Rectal smooth muscle tissue (tissue), 1 donor: ENCODE measurements around the gene KCNK15.

Source experiments
- H3K27ac ChIP-seq: one replicate; pipeline ENCODE4 v1.7.0; 2013; ENCODE audit warnings: low read depth, low read length, inconsistent platforms
- H3K27me3 ChIP-seq: one replicate; pipeline ENCODE4 v1.7.0; 2013; ENCODE audit warnings: low read length; ENCODE audit not compliant: control insufficient read depth, insufficient read depth
- H3K36me3 ChIP-seq: one replicate; pipeline ENCODE4 v1.7.0; 2013; ENCODE audit warnings: low read length; ENCODE audit not compliant: control insufficient read depth, insufficient read depth
- H3K4me1 ChIP-seq: one replicate; pipeline ENCODE4 v1.7.0; 2013; ENCODE audit warnings: low read length; ENCODE audit not compliant: control insufficient read depth, insufficient read depth
- H3K4me3 ChIP-seq: one replicate; pipeline ENCODE4 v1.7.0; 2013; ENCODE audit warnings: low read length
- H3K9ac ChIP-seq: one replicate; pipeline ENCODE4 v1.7.0; 2013; ENCODE audit warnings: low read length

The KCNK15 gene

DNA sequence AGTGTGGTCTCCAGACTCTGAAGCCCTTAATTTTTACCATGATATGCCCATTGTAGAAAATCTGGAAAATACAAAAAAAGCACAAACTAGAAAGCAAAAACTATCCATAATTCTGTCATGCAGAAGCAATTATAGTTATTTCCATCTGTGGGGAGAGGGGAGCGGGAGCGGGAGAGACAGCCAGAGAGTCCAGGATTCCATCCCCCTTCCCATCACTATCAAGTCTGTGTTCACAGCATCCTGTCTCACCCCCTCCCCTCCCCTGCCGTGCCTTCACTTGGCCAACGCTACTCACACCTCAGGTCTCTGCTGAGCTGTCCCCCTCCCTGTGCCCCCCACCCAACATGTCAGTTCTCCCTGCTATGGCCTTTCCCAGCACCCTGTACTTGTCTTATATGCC, 50.2 kb downstream of the KCNK15 start:
- no peaks in the 10 kb centered on the region for H3K27me3 ChIP-seq
- H3K9ac ChIP-seq: no peak overlapping the region
- H3K4me1 ChIP-seq: no peaks in the 10 kb centered on the region
- H3K27ac ChIP-seq: no peak overlapping the region
- no peak overlapping the region for H3K4me3 ChIP-seq
- H3K36me3 ChIP-seq: no peaks in the 10 kb centered on the region

DNA sequence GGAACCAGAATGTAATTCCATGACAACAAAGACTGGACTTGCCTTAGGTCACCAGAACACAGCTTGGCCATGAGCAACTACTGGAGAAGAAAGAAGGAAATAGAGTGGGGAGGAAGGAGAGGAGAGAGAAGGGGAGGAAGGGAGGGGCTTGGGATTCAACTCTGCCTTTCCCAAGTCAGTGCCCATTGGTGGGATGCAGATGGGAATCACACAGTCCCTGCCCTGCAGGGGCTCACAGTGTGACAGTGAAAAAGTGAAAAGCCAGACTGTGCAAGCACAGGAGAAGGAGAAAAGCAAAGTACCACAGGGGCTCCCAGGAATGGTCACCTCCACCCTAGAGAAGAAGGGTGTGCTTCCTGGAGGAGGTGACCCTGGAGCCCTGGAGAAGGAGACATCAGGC, 50.6 kb downstream of the KCNK15 start:
- H3K36me3 ChIP-seq: no peaks in the 10 kb centered on the region
- no peak overlapping the region for H3K4me3 ChIP-seq
- H3K27me3 ChIP-seq: no peaks in the 10 kb centered on the region
- no peak overlapping the region for H3K27ac ChIP-seq
- H3K9ac ChIP-seq: no peak overlapping the region
- no peaks in the 10 kb centered on the region for H3K4me1 ChIP-seq

DNA sequence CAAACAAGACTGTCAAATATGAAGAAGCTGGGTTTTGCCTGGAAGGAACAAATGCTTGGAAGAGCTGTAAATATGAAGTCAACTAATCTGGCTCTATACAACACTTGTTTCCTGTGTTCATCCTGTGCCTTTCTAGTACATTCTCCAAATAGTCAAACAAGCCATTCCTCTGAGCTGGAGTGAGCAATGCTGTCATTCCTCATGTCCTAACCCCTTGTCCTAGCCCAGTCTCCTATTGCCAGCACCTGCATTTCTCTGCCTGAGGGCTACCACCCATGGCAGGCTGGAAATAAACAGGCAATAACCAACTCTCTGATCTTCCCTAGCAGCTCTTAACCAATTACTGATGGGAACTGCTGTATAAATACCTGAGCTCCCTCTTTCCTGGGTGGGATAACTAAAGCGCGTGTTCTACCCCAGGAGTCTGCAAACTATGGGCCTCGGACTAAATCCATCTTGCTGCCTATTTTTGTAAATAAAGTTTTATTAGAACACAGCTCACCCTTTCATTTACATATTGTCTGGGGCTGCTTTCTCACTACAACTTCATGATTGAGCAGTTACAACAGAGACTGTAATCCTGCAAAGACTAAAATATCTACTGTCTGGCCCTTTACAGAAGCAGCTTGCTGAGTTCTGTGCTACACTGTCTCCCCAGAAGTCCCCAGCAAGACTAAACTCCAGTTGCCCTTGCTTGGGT, 51.2 kb downstream of the KCNK15 start:
- no peak overlapping the region for H3K9ac ChIP-seq
- H3K4me3 ChIP-seq: no peak overlapping the region
- H3K4me1 ChIP-seq: no peaks in the 10 kb centered on the region
- H3K36me3 ChIP-seq: no peaks in the 10 kb centered on the region
- H3K27ac ChIP-seq: no peak overlapping the region
- H3K27me3 ChIP-seq: no peaks in the 10 kb centered on the region

DNA sequence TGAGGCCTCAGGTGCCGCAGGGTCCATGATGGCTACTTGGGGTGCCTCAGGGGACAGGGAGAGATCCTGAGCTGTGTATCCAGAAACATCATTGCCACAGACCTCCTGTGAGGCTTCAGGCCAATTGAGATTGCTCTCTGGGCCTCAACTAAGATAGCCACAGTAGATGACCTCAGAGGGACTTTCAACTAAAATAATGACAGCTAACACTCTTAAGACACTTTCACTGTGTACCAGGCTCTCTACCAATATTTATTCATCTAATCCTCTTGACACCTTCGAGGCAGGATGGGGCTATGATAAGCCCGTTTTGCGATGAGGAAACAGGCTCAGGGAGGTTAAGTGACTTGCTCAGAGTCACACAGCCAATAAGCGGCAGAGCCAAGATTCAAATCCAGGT, 54.0 kb downstream of the KCNK15 start:
- H3K4me3 ChIP-seq: no peak overlapping the region
- peaks cover 2% of the 10 kb centered on the region for H3K27me3 ChIP-seq
- H3K9ac ChIP-seq: no peak overlapping the region
- H3K36me3 ChIP-seq: no peaks in the 10 kb centered on the region
- no peaks in the 10 kb centered on the region for H3K4me1 ChIP-seq
- no peak overlapping the region for H3K27ac ChIP-seq

DNA sequence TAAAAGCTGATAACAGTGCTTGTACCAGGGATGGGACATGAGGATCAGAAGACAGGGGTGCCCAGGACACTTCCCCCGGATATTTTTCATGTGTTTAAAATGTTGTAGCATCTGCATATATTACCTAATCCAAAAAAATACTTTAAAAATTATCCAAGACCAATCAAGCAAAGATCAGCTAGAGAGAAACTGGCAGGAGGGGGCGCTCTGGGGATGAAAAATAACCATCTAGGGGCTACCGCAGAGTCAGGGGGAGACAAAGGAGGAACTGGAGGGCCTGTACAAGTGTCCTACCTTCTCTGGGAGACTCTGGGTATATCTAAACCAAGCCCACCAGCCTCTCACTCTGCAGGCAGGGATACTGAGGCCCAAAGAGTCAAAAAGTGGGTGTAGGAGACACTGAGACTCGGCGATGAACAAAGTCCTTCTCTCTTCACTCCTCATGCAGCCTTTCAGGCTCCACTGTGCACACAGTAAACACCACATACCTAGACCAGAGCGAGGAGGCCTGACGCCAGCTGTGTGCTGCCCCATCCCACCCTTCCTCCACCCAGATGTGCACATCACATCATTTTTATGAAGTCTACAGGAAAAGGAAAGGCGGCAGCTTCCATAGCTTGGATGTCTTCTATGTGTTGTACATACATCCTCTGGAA, 54.9 kb downstream of the KCNK15 start:
- no peaks in the 10 kb centered on the region for H3K36me3 ChIP-seq
- no peak overlapping the region for H3K9ac ChIP-seq
- no peak overlapping the region for H3K4me3 ChIP-seq
- peaks cover 5% of the 10 kb centered on the region for H3K27me3 ChIP-seq
- H3K4me1 ChIP-seq: no peaks in the 10 kb centered on the region
- H3K27ac ChIP-seq: no peak overlapping the region
